GM18498 (cell line): ENCODE data around the gene KLHL26.

ENCODE experiments used
- ATAC-seq: cut with Tn5 transposase; IDR thresholded peaks from one replicate; pipeline ENCODE4 v1.9.1; 2021; ENCODE audit warnings: mild to moderate bottlenecking, moderate library complexity; ENCODE audit not compliant: unreplicated experiment

The KLHL26 gene

DNA sequence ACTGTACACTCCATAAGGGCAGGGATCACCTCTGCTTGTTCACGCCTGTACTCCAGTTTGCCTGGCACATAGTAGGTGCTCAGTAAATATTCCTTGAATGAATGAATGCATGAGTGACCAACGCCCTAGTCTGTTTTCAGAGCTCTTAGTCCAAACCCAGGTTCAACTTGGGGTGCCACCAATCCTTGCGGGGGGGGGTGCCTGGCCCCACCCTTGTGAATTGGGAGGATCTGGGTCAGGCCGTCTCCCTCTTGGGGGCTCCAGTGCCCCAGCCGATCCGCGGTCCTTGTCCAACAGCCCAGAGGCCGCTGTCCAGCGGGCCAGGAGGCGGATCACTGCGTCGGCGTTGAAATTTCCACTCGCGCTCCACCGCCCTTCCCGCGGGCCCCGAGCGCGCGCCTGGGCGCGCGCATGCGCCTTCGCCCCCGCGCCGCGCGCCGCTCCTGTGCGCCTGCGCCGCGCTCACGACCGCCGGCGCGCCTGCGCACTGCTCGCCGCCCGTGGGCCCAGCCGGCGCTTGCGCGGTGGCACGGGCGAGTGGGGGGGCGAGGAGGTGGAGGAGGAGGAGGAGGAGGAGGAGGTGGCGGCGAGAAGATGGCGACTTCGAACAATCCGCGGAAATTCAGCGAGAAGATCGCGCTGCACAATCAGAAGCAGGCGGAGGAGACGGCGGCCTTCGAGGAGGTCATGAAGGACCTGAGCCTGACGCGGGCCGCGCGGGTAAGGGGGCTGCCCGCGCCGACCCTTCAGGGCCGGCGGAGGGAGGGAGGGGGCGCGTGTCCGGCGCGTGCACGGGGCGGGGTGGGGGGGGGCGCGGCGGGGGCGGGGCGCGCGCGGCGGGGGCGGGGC lies 46.5 kb downstream of the KLHL26 start, which contains the start of gene CRTC1:
CRTC1 (plus strand) TSS at position 572 of the 849 bp plus-strand sequence; CDS start at position 595, 23 bp downstream.
- peak; percentile 82 for ATAC-seq

- ATAC-seq, result no peak
Measured at GRCh38 chr19:18683958-18684641, 47.3 kb downstream of the KLHL26 start.

GRCh38 chr19:18684642-18684993 lies 47.8 kb downstream of the KLHL26 start:
- ATAC-seq, result no peak

GRCh38 chr19:18685597-18686190 lies 48.9 kb downstream of the KLHL26 start:
- ATAC-seq, result no peak

GRCh38 chr19:18687740-18688465 lies 51.1 kb downstream of the KLHL26 start:
- no peak for ATAC-seq

DNA sequence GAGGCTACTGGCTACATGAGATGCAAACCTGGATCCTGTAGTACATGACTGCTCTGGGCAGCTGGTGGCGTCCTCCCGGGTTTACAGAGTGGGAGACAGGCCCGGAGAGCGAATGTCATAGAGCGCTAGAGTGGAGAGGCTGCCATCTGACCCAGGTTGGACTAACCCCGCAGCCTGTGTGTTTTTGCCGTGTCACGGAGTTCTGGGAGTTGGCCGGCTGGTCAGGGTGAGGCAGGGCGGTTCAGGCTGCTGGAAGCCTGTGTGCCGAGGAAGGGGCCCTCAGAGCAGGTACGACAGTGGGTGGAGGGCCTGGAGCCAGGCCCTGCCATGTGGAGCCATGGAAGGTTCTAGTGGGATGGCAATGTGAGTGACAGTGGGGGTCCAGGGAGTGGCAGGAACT lies 59.2 kb downstream of the KLHL26 start:
- ATAC-seq, result no peak

GRCh38 chr19:18697680-18698079 lies 60.9 kb downstream of the KLHL26 start:
- ATAC-seq, result no peak

DNA sequence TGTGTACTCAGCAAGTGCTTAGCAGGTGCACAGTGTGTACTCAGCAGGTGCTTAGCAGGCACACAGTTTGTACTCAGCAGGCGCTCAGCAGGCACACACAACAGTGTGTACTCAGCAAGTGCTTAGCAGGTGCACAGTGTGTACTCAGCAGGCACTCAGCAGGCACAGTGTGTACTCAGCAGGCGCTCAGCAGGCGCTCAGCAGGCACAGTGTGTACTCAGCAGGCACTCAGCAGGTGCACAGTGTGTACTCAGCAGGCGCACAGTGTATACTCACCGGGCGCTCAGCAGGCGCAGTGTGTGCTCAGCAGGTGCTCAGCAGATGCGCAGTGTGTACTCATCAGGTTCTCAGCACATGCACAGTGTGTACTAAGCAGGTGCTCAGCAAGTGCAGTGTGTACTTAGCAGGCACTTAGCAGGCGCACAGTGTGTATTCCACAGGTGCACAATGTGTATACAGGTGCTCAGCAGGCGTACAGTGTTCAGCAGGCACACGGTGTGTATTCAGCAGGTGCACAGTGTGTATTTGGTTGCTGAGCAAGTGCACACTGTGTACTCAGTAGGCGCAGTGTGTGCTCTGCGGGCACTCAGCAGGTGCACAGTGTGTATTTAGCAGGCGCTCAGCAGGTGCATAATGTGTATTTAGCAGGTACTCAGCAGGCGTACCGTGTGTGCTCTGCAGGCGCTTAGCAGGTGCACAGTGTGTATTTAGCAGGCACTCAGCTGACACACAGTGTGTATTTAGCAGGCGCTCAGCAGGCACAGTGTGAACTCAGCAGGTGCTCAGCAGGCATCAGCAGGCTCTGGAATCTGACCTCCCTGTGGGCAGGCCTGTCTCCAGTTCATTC lies 61.7 kb downstream of the KLHL26 start:
- no peak for ATAC-seq

DNA sequence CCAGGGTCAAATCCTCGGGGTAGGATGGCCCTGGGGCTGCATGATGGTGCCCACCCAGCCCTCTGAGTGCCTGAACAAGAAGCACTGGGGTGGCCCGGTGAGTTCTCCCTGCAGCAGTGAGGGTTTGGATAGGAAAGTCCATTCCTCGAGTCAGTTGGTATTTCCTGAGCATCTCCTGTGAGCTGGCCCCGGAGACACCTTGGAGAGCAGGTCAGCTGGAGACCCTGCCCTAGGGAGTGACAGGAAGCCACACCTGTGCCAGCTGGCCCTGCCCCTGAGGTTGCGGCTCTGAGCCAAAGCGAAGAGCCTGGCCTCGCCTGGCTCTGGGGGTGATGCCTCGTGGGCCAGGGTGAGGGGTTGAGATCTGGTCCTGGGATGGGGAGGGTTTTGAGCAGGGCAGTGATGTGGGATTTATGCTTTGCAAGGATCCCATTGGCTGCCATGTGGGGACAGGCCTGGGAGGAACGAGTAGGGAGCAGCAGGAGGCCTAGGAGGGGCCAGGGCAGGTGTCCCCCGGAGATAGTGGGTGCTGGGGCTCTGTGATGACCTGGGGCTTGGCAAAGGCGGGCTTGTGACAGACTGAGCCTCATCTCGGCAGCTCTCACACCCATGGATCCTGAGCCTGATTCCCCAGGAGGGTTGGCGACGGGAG lies 62.7 kb downstream of the KLHL26 start:
- no peak for ATAC-seq

GRCh38 chr19:18700501-18701249 lies 63.8 kb downstream of the KLHL26 start:
- peak; percentile 81 for ATAC-seq

DNA sequence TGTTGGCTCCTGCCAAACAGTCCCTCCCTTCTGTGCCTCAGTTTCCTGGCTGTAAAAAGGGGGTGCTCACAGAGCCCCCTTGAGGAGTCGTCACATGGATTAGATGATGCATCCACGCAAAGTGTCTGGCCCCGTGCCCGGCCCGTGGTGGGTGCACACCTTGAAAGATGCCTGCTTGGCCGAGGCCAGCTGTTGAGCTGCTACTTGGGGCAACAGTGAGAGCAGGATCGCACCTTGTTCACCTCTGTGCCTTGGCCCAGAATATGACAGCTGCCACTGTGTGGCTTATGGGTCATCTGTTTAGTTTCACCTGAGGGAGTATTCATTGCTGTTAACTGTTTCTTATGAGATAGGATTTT lies 64.4 kb downstream of the KLHL26 start:
- peak; percentile 24 for ATAC-seq

- no peak for ATAC-seq
Measured at GRCh38 chr19:18704054-18704453, 67.2 kb downstream of the KLHL26 start.

DNA sequence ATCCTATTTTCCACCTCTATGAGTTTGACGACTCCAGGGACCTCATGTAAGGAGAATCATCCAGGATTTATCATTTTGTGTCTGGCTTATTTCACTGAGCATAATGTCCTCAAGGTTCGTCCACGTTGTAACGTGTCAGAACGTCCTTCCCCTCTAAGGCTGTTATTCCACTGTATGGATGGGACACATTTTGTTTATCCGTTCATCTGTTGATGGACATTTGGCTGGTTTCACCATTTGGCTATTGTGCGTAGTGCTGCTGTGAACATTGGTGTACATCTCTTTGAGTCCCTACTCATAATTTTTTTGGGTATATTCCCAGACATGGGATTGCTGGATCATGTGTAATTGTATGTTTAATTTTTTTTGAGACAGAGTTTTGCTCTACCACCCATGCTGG lies 68.1 kb downstream of the KLHL26 start:
- ATAC-seq, result no peak

DNA sequence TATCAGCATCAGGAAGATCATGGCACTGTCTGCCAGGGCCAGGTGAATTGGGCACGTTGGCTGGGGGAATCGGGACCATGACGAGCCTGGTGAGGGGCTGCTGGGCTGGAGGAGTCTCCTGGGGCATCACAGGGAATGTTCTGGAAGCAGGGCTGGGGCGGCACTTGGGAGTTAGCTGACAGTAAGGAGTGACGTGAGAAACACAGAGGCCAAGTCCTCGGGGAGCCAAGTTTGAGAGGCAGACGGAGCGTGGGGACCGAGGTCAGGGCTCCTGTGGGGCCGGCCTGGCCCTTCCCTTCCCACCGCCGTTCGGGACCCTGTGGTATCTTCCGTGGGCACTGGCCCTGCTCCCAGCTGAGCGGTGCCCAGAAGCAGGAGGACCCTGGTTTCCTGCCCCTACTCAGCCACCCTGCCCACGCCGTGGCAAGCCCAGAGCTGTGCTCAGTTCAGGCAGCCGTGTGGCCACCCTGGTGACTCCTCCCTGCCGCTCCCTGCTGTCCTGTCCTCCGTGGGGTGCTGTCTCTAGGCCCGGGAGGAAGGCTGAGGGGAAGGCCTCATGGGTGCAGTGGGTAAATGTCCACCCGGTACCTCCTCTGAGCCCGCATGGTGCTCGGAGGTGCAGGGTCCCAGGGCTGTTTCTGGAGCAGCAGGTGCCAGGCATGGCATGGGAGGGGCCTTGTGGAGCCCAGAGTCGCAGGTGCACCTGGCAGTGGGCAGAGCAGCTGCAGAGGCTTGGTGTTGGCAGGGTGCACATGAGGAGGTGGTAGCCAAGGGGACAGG lies 71.8 kb downstream of the KLHL26 start:
- no peak for ATAC-seq

DNA sequence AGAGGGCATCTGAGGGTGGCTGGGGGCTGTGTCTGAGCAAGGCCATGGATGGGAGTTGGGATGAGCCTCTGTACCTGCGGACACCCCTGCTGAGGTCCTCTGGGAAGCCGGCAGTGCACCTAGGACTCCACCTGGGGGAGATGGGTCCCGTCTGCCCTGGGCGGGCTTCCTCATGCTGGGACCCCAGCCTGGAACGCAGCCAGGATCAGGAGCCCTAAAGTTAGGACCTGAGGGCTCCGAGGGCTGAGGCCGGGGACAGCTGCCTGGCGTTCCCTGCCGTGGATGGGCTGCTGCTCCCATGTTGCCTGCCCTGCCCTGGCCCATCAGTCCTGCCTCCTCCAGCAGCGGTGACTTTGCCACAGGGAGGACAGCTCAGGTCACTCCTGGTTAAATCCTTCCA lies 72.7 kb downstream of the KLHL26 start:
- ATAC-seq, result no peak

- ATAC-seq, result no peak
Measured at GRCh38 chr19:18710186-18710585, 73.4 kb downstream of the KLHL26 start.

GRCh38 chr19:18710996-18711751 lies 74.3 kb downstream of the KLHL26 start:
- no peak for ATAC-seq

- ATAC-seq, result no peak
Measured at GRCh38 chr19:18711893-18712292, 75.1 kb downstream of the KLHL26 start.
